ENCODE results near the gene UBIAD1. TPM values are rescaled to one million over a fixed set of nuclear protein-coding genes. Genes with fewer than 3 reads are reported as not detected.

The UBIAD1 gene, protein sequence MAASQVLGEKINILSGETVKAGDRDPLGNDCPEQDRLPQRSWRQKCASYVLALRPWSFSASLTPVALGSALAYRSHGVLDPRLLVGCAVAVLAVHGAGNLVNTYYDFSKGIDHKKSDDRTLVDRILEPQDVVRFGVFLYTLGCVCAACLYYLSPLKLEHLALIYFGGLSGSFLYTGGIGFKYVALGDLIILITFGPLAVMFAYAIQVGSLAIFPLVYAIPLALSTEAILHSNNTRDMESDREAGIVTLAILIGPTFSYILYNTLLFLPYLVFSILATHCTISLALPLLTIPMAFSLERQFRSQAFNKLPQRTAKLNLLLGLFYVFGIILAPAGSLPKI
- total RNA-seq (10 to 100 TPM; 30.3 to 33.0 TPM), polyA plus RNA-seq (10 to 100 TPM; 42.3 to 51.9 TPM)

DNA sequence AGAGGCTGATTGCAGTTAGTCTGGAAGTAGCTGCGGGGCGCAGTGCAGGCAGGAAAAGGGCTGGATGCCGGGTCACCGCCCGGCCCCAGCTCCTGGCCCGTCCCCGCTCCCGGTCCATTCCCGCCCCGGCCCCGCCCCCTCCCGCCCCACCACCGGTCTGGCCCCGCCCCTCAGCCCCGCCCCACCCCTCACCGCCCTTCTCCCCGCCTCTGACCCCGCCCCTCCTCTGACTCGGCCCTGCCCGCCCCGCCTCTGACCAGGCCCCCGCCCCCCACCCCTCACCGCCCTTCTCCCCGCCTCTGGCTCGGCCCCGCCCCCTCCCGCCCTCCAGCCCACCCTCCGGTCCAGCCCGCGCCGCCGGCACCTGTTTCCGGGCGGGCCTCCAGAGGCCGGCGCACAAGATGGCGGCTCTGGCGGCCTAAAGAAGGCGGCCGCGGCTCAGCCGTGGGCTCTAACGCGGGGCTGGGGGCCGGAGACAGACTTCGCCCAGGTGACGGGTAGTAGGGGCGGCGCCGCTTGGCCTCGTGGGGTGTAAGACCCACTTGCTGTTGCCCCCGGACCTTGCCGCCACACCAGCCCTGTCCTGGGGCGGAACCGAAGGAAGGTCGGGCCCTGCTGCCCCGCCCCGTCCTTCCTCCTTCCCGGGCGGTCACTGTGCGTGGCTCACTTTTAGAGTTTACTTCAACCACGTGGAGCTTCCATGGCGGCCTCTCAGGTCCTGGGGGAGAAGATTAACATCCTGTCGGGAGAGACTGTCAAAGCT is at the start of gene UBIAD1:
UBIAD1 (plus strand) TSS at position 367 of the 763 bp plus-strand sequence; CDS start at position 701, 334 bp downstream.
- Mint-ChIP-seq H3K4me1 (peaks cover 21 to 40% (median 30%) of the 10 kb centered on the region in 4 donors), H3K9me3 (peaks cover 0 to 1% (median 0%) of the 10 kb centered on the region in 8 donors), H3K27me3 (no peaks in the 10 kb centered on the region), H3K36me3 (peaks cover 12 to 28% of the 10 kb centered on the region in 2 donors), H3K4me3 (peak within 1 kb of the TSS; percentile 91 to 98 (median 95)), H3K27ac (peak within 1 kb of the TSS; percentile 86 to 97 (median 95))
- H3K27ac ChIP-seq (ENCODE audit: low read depth, low read length) = peak within 1 kb of the TSS; percentile 88
- ChIA-PET POLR2A (ENCODE audit: partially characterized antibody) (interaction anchor here (0.9 to 3.5 kb wide), 10 partner anchors 9 to 530 kb away, joined by 3 to 53 read pairs (median 8); partner anchors contain the start of genes AGTRAP and MTOR), CTCF (ENCODE audit: partially characterized antibody) (interaction anchor here (0.6 to 1.6 kb wide), 3 partner anchors 10 to 410 kb away, joined by 4 to 5 read pairs (median 4); no protein-coding TSS in a partner anchor)
- H3K4me3 ChIP-seq (ENCODE audit: low read length in 2 of 2) = peak within 1 kb of the TSS; percentile 90 to 99
- no peaks in the 10 kb centered on the region for H3K27me3 ChIP-seq (ENCODE audit: insufficient read depth, low read length)
- H3K36me3 ChIP-seq (ENCODE audit: insufficient read depth, low read length) = no peaks in the 10 kb centered on the region
- peak; percentile 75 to 83 (median 80) for DNase-seq
- H3K4me1 ChIP-seq (ENCODE audit: insufficient read depth, low read length) = peaks cover 41% of the 10 kb centered on the region
- no peaks in the 10 kb centered on the region for H3K9me3 ChIP-seq (ENCODE audit: control insufficient read depth in 1 of 2, low read length in 2 of 2)
- intact Hi-C loops (cut with micrococcal nuclease) = loop anchor here (1.0 to 2.0 kb wide), 2 partner anchors 11 to 636 kb away; partner anchors contain the start of gene MTOR

DNA sequence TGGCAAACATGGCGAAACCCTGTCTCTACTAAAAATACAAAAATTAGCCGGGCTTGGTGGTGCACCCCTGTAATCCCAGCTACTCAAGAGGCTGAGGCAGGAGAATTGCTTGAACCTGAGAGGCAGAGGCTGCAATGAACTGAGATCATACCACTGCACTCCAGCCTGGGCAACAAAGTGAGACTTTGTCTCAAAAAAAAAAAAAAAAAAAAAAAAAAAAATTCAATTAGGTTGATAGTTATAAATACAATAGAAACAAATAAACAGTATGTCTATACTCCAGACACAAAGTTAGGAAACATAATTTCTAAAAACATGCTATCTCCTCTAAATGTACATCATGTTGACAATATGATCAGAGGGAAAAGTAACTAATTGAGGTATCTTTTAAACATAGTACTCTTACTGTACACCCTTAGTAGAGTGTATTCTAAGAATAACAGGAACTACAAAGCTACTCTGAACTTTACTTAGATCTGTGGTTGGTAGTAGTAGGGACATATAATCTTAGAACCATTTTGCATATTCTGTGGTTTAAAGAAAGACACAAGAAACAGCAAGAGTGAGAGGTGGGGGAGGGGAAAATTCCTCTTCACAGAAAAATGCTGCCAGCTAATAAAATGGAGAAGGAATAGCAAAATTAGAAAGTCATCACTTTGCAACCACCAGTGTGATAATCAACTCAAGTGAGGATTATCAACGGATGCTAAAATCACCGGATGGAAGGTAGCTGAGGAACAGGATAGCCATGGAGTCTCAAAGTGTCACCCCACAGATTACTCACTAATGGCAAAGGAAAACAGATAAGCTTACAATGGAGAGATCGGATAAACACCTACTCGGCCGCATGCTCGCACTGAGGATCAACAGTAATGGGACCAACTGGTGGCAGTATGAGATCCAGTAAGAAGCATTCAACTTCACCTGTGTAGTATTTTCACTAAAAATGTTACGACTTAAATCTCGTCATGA is 45.6 kb upstream of the UBIAD1 start:
- POLR2A ChIA-PET (ENCODE audit: partially characterized antibody) = no interaction called here
- Histone ChIP-seq H3K4me1 (ENCODE audit: insufficient read depth, low read length) (peaks cover 5% of the 10 kb centered on the region), H3K4me3 (ENCODE audit: low read length in 2 of 2) (no peak overlapping the region), H3K27ac (ENCODE audit: low read depth, low read length) (no peak overlapping the region), H3K27me3 (ENCODE audit: insufficient read depth, low read length) (no peaks in the 10 kb centered on the region), H3K9me3 (ENCODE audit: control insufficient read depth in 1 of 2, low read length in 2 of 2) (no peaks in the 10 kb centered on the region), H3K36me3 (ENCODE audit: insufficient read depth, low read length) (peaks cover 57% of the 10 kb centered on the region)
- H3K4me3 Mint-ChIP-seq = peak overlapping the region in 1 of 8 donors; percentile 3
- no peaks in the 10 kb centered on the region for H3K9me3 Mint-ChIP-seq
- peak overlapping the region in 5 of 7 donors; percentile 0 to 67 (median 65) for H3K27ac Mint-ChIP-seq
- intact Hi-C loops (cut with micrococcal nuclease) = no loop called here
- peaks cover 9 to 13% (median 11%) of the 10 kb centered on the region in 4 donors for H3K4me1 Mint-ChIP-seq
- CTCF ChIA-PET (ENCODE audit: partially characterized antibody) = interaction anchor here (0.7 to 1.1 kb wide), 2 partner anchors 190 to 482 kb away, joined by 3 to 6 read pairs; no protein-coding TSS in a partner anchor
- no peaks in the 10 kb centered on the region for H3K27me3 Mint-ChIP-seq
- no peak for DNase-seq
- H3K36me3 Mint-ChIP-seq = peaks cover 67 to 70% of the 10 kb centered on the region in 2 donors

DNA sequence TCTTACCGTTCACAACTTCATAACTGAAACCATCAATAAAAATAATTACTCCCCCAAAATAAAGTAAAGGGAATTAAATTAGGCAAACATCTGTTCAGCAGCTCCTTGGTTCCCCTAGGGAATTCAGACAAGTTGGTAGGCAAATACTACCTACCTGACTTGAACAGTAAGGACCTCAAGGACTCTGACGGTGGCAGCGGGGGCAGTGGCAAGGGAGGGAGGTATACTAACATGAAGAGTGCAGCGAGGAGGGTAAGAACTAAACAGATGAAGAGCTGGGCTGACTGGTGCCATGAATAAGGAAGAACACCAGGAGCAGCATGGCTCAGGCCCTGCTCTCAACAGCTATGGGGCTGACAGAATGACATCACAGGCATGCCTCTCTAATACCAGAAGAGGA is 43.8 kb upstream of the UBIAD1 start:
- DNase-seq = no peak
- Histone ChIP-seq H3K9me3 (ENCODE audit: control insufficient read depth in 1 of 2, low read length in 2 of 2) (no peaks in the 10 kb centered on the region), H3K27me3 (ENCODE audit: insufficient read depth, low read length) (no peaks in the 10 kb centered on the region), H3K4me3 (ENCODE audit: low read length in 2 of 2) (no peak overlapping the region), H3K36me3 (ENCODE audit: insufficient read depth, low read length) (peaks cover 62% of the 10 kb centered on the region), H3K27ac (ENCODE audit: low read depth, low read length) (no peak overlapping the region), H3K4me1 (ENCODE audit: insufficient read depth, low read length) (peaks cover 5% of the 10 kb centered on the region)
- peaks cover 74 to 79% of the 10 kb centered on the region in 2 donors for H3K36me3 Mint-ChIP-seq
- H3K4me3 Mint-ChIP-seq = no peak overlapping the region
- POLR2A ChIA-PET (ENCODE audit: partially characterized antibody) = no interaction called here
- peak overlapping the region in 2 of 7 donors; percentile 13 to 67 for H3K27ac Mint-ChIP-seq
- CTCF ChIA-PET (ENCODE audit: partially characterized antibody) = interaction anchor here (0.6 to 1.1 kb wide), 2 partner anchors 12 to 150 kb away, joined by 3 to 4 read pairs; no protein-coding TSS in a partner anchor
- no peaks in the 10 kb centered on the region for H3K9me3 Mint-ChIP-seq
- intact Hi-C loops (cut with micrococcal nuclease) = no loop called here
- peaks cover 9 to 13% (median 11%) of the 10 kb centered on the region in 4 donors for H3K4me1 Mint-ChIP-seq
- H3K27me3 Mint-ChIP-seq = no peaks in the 10 kb centered on the region

DNA sequence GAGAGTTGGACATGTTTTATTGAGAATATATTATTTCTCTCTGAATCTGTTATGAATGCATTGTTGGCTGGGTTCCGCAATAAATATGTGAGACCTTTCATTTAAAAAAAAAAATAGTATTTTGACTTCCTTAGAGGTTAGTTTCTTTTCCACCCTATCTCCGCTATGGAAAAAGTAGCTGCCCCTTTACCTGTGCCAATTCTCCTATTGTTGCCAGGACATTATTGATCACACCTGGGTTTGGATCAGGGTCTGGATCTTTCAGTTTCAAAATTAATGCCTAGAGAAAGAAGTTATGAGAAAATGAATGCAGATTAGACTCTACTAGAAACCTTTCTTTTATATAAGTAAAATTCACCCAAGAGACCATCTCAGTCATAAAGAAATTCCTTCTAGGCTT is 39.8 kb upstream of the UBIAD1 start:
- ChIA-PET CTCF (ENCODE audit: partially characterized antibody) (interaction anchor here (1.3 to 2.4 kb wide), 2 partner anchors 9 to 410 kb away, joined by 3 to 9 read pairs; no protein-coding TSS in a partner anchor), POLR2A (ENCODE audit: partially characterized antibody) (no interaction called here)
- peaks cover 76 to 85% of the 10 kb centered on the region in 2 donors for H3K36me3 Mint-ChIP-seq
- H3K9me3 Mint-ChIP-seq = no peaks in the 10 kb centered on the region
- H3K4me1 Mint-ChIP-seq = peaks cover 0 to 6% (median 2%) of the 10 kb centered on the region in 4 donors
- DNase-seq = no peak
- intact Hi-C loops (cut with micrococcal nuclease) = no loop called here
- H3K27ac ChIP-seq (ENCODE audit: low read depth, low read length) = no peak overlapping the region
- H3K9me3 ChIP-seq (ENCODE audit: control insufficient read depth in 1 of 2, low read length in 2 of 2) = no peaks in the 10 kb centered on the region
- no peaks in the 10 kb centered on the region for H3K4me1 ChIP-seq (ENCODE audit: insufficient read depth, low read length)
- peaks cover 70% of the 10 kb centered on the region for H3K36me3 ChIP-seq (ENCODE audit: insufficient read depth, low read length)
- peak overlapping the region in 1 of 7 donors; percentile 22 for H3K27ac Mint-ChIP-seq
- H3K27me3 ChIP-seq (ENCODE audit: insufficient read depth, low read length) = no peaks in the 10 kb centered on the region
- H3K4me3 Mint-ChIP-seq = no peak overlapping the region
- no peaks in the 10 kb centered on the region for H3K27me3 Mint-ChIP-seq
- H3K4me3 ChIP-seq (ENCODE audit: low read length in 2 of 2) = no peak overlapping the region

DNA sequence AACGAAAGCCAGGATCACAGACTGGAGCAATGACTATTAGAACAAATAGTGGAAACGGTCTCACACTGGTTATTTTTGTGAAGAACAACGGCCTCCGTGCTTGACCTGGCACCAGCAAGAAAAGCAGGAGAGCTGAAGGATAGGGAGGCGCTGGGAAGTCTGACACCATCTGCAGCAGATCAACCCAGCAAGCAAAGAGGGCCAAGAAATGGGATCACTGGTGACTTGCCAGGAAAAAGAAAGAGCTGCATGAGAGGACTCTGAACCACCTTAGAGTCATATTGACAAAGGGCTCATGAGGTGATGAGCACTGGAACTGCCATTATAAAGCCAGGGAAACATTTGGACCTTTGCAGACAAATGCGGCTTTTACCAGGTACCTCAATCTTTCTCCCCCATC is 35.6 kb upstream of the UBIAD1 start:
- Mint-ChIP-seq H3K36me3 (peaks cover 59 to 71% of the 10 kb centered on the region in 2 donors), H3K27ac (peak overlapping the region in 2 of 7 donors; percentile 30 to 81), H3K27me3 (no peaks in the 10 kb centered on the region), H3K4me3 (no peak overlapping the region), H3K4me1 (peaks cover 3 to 9% (median 4%) of the 10 kb centered on the region in 4 donors), H3K9me3 (no peaks in the 10 kb centered on the region)
- Histone ChIP-seq H3K36me3 (ENCODE audit: insufficient read depth, low read length) (peaks cover 55% of the 10 kb centered on the region), H3K4me3 (ENCODE audit: low read length in 2 of 2) (no peak overlapping the region), H3K27ac (ENCODE audit: low read depth, low read length) (no peak overlapping the region), H3K4me1 (ENCODE audit: insufficient read depth, low read length) (no peaks in the 10 kb centered on the region), H3K9me3 (ENCODE audit: control insufficient read depth in 1 of 2, low read length in 2 of 2) (no peaks in the 10 kb centered on the region), H3K27me3 (ENCODE audit: insufficient read depth, low read length) (no peaks in the 10 kb centered on the region)
- ChIA-PET CTCF (ENCODE audit: partially characterized antibody) (interaction anchor here (0.8 to 12.3 kb wide), 2 partner anchors 59 to 405 kb away, joined by 3 to 187 read pairs; no protein-coding TSS in a partner anchor), POLR2A (ENCODE audit: partially characterized antibody) (no interaction called here)
- no peak for DNase-seq
- intact Hi-C loops (cut with micrococcal nuclease) = no loop called here

DNA sequence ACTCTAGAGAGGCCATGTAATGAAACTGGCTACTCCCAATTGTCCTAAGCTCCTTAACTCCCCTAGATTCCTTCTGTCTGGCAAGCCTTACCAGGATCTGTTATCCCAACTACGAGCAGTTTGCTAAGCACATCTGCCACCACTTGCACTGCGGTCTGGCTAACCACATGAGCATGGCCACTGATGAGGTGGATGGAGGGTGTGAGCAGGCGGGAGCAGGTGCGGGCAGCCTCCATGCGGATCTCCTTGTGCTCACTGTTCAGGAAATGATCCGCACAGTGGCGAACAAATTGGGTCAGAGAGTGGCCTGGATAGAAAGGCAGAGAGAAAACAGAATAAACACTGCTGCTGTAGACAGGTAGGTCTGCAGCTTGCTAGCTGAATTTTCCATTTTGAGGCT is 34.7 kb upstream of the UBIAD1 start:
- no peaks in the 10 kb centered on the region for H3K9me3 Mint-ChIP-seq
- DNase-seq = no peak
- intact Hi-C loops (cut with micrococcal nuclease) = no loop called here
- no peaks in the 10 kb centered on the region for H3K9me3 ChIP-seq (ENCODE audit: control insufficient read depth in 1 of 2, low read length in 2 of 2)
- ChIA-PET POLR2A (ENCODE audit: partially characterized antibody) (no interaction called here), CTCF (ENCODE audit: partially characterized antibody) (interaction anchor here (0.5 to 12.3 kb wide), 3 partner anchors 10 to 404 kb away, joined by 3 to 187 read pairs (median 4); no protein-coding TSS in a partner anchor)
- no peaks in the 10 kb centered on the region for H3K27me3 ChIP-seq (ENCODE audit: insufficient read depth, low read length)
- H3K4me3 ChIP-seq (ENCODE audit: low read length in 2 of 2) = no peak overlapping the region
- H3K27me3 Mint-ChIP-seq = no peaks in the 10 kb centered on the region
- no peak overlapping the region for H3K27ac Mint-ChIP-seq
- H3K36me3 ChIP-seq (ENCODE audit: insufficient read depth, low read length) = peaks cover 62% of the 10 kb centered on the region
- H3K4me1 Mint-ChIP-seq = peaks cover 3 to 9% (median 4%) of the 10 kb centered on the region in 4 donors
- no peaks in the 10 kb centered on the region for H3K4me1 ChIP-seq (ENCODE audit: insufficient read depth, low read length)
- no peak overlapping the region for H3K27ac ChIP-seq (ENCODE audit: low read depth, low read length)
- H3K36me3 Mint-ChIP-seq = peaks cover 57 to 72% of the 10 kb centered on the region in 2 donors
- H3K4me3 Mint-ChIP-seq = no peak overlapping the region

All from CD4-positive, alpha-beta memory T cell (primary cell).